H9 (cell line): ENCODE measurements around the gene TUBA4A. TPM values are rescaled to one million over a fixed set of nuclear protein-coding genes. Genes with fewer than 3 reads are reported as not detected.
A peak's percentile ranks its signal among the peaks of the same experiment; 100 is the strongest.

ENCODE experiments used
- DNase-seq: peaks from one replicate; pipeline ENCODE4 v3.0.0-alpha.2; 2017
- H2AFZ ChIP-seq: one replicate; pipeline ENCODE4 v1.6.1; 2013; ENCODE audit warnings: mild to moderate bottlenecking, low read length, control low read depth, moderate library complexity
- H2AK5ac ChIP-seq: 2 replicates; pipeline ENCODE4 v1.6.1; 2013; ENCODE audit warnings: low read length, control low read depth, mixed read lengths; ENCODE audit not compliant: insufficient read length
- H2BK120ac ChIP-seq: one replicate; pipeline ENCODE4 v1.6.1; 2013; ENCODE audit warnings: low read depth, mild to moderate bottlenecking, low read length, control low read depth, inconsistent platforms; ENCODE audit not compliant: poor library complexity, severe bottlenecking
- H2BK12ac ChIP-seq: 2 replicates; pipeline ENCODE4 v1.6.1; 2013; ENCODE audit warnings: low read length, control low read depth, mixed read lengths, low read depth; ENCODE audit not compliant: insufficient read length
- H2BK15ac ChIP-seq: 2 replicates; pipeline ENCODE4 v1.6.1; 2013; ENCODE audit warnings: low read depth, low read length, control low read depth
- H2BK20ac ChIP-seq: one replicate; pipeline ENCODE4 v1.6.1; 2013; ENCODE audit warnings: low read depth, mild to moderate bottlenecking, low read length, control low read depth, inconsistent platforms; ENCODE audit not compliant: poor library complexity, severe bottlenecking
- H2BK5ac ChIP-seq: 2 replicates; pipeline ENCODE4 v1.6.1; 2013; ENCODE audit warnings: low read length, control low read depth, mixed read lengths; ENCODE audit not compliant: insufficient read length
- H3K14ac ChIP-seq: 2 replicates; pipeline ENCODE4 v1.6.1; 2013; ENCODE audit warnings: low read length, control low read depth; ENCODE audit not compliant: insufficient read depth
- H3K18ac ChIP-seq: 2 replicates; pipeline ENCODE4 v1.6.1; 2013; ENCODE audit warnings: low read depth, mild to moderate bottlenecking, mixed read lengths, low read length, control low read depth; ENCODE audit not compliant: insufficient read length
- H3K23ac ChIP-seq: 2 replicates; pipeline ENCODE4 v1.6.1; 2013; ENCODE audit warnings: low read length, control low read depth, mixed read lengths, low read depth; ENCODE audit not compliant: insufficient read length
- H3K23me2 ChIP-seq: 2 replicates; pipeline ENCODE4 v1.6.1; 2013; ENCODE audit warnings: low read depth, mild to moderate bottlenecking, mixed read lengths, low read length, control low read depth; ENCODE audit not compliant: insufficient read length, poor library complexity, severe bottlenecking
- H3K27ac ChIP-seq: 2 replicates; pipeline ENCODE4 v1.5.1; 2013; ENCODE audit warnings: low read length, control low read depth, mixed read lengths, low read depth; ENCODE audit not compliant: insufficient read length
- H3K27me3 ChIP-seq: 2 replicates; pipeline ENCODE4 v1.6.1; 2013; ENCODE audit warnings: low read length, control low read depth, inconsistent platforms; ENCODE audit not compliant: insufficient read depth
- H3K4ac ChIP-seq: 2 replicates; pipeline ENCODE4 v1.6.1; 2013; ENCODE audit warnings: low read depth, mild to moderate bottlenecking, control low read depth, inconsistent platforms, low read length, moderate library complexity
- H3K4me1 ChIP-seq: 2 replicates; pipeline ENCODE4 v1.6.1; 2013; ENCODE audit warnings: low read length, control low read depth, inconsistent platforms; ENCODE audit not compliant: insufficient read depth
- H3K4me2 ChIP-seq: 2 replicates; pipeline ENCODE4 v1.6.1; 2013; ENCODE audit warnings: low read length, control low read depth, mixed read lengths; ENCODE audit not compliant: insufficient read length, insufficient read depth
- H3K56ac ChIP-seq: 2 replicates; pipeline ENCODE4 v1.6.1; 2013; ENCODE audit warnings: low read depth, mild to moderate bottlenecking, mixed read lengths, low read length, control low read depth; ENCODE audit not compliant: insufficient read length
- H3K79me1 ChIP-seq: 2 replicates; pipeline ENCODE4 v1.6.1; 2013; ENCODE audit warnings: low read depth, mild to moderate bottlenecking, moderate library complexity, low read length, control low read depth, inconsistent platforms; ENCODE audit not compliant: insufficient read depth, poor library complexity, severe bottlenecking
- H3K79me2 ChIP-seq: 2 replicates; pipeline ENCODE4 v1.6.1; 2013; ENCODE audit warnings: low read length, control low read depth, inconsistent platforms; ENCODE audit not compliant: insufficient read depth
- H3K9ac ChIP-seq: 2 replicates; pipeline ENCODE4 v1.6.1; 2013; ENCODE audit warnings: low read length, control low read depth, mixed read lengths; ENCODE audit not compliant: insufficient read length; ENCODE audit errors: extremely low read depth
- H3K9me3 ChIP-seq: one replicate; pipeline ENCODE4 v1.6.1; 2013; ENCODE audit warnings: low read depth, low read length, inconsistent platforms; ENCODE audit not compliant: control insufficient read depth
- H3T11ph ChIP-seq: one replicate; pipeline ENCODE4 v1.6.1; 2013; ENCODE audit warnings: mild to moderate bottlenecking, low read length, control low read depth, inconsistent platforms
- H4K20me1 ChIP-seq: one replicate; pipeline ENCODE4 v1.6.1; 2013; ENCODE audit not compliant: control insufficient read depth, insufficient read length, insufficient read depth
- H4K5ac ChIP-seq: 2 replicates; pipeline ENCODE4 v1.6.1; 2013; ENCODE audit warnings: low read depth, mild to moderate bottlenecking, mixed read lengths, low read length, control low read depth; ENCODE audit not compliant: insufficient read length
- H4K8ac ChIP-seq: replicated peaks from 2 replicates; pipeline ENCODE4 v1.6.1; 2013; ENCODE audit warnings: low read length, control low read depth, mixed read lengths, low read depth; ENCODE audit not compliant: insufficient read length
- H4K91ac ChIP-seq: 2 replicates; pipeline ENCODE4 v1.6.1; 2013; ENCODE audit warnings: low read depth, mild to moderate bottlenecking, moderate library complexity, mixed read lengths, low read length, control low read depth; ENCODE audit not compliant: insufficient read length
- H3K27ac Mint-ChIP-seq, 3 experiments: 2 replicates in 2 of 3; 3 replicates in 1 of 3; pipeline ENCODE4 v1.8.0; 2020 to 2021; ENCODE audit warnings: mixed read lengths in 3 of 3, mild to moderate bottlenecking in 1 of 3, moderate library complexity in 1 of 3
- H3K27me3 Mint-ChIP-seq: 2 replicates; pipeline ENCODE4 v1.8.0; 2021; ENCODE audit warnings: low read depth, mild to moderate bottlenecking, moderate library complexity, mixed read lengths
- H3K36me3 Mint-ChIP-seq, 3 experiments: 2 replicates in 2 of 3; 3 replicates in 1 of 3; pipeline ENCODE4 v1.8.0; 2020 to 2021; ENCODE audit warnings: low read depth in 3 of 3, mixed read lengths in 3 of 3; ENCODE audit not compliant: insufficient read depth in 1 of 3
- H3K4me1 Mint-ChIP-seq, 2 experiments: 2 replicates each; pipeline ENCODE4 v1.8.0; 2020; ENCODE audit warnings: mixed read lengths in 2 of 2
- H3K4me3 Mint-ChIP-seq, 2 experiments: 2 replicates in 1 of 2; 3 replicates in 1 of 2; pipeline ENCODE4 v1.8.0; 2020 to 2021; ENCODE audit warnings: mild to moderate bottlenecking in 2 of 2, mixed read lengths in 2 of 2, moderate library complexity in 1 of 2
- H3K9me3 Mint-ChIP-seq, 2 experiments: 2 replicates in 1 of 2; 3 replicates in 1 of 2; pipeline ENCODE4 v1.8.0; 2020; ENCODE audit warnings: mild to moderate bottlenecking in 2 of 2, mixed read lengths in 2 of 2, moderate library complexity in 1 of 2
- CTCF ChIP-seq: fragments of 200-600 bp; sonication (generic); conservative IDR thresholded peaks from 3 replicates; pipeline ENCODE4 v1.8.0; 2021; ENCODE audit warnings: antibody characterized with exemption, mild to moderate bottlenecking
- WGBS: extraction: QIAGEN DNeasy Blood & Tissue Kit; methylation state at CpG from one replicate; pipeline ENCODE4 v1.1.7; 2013; ENCODE audit warnings: missing lambda C conversion rate, low lambda C conversion rate, mixed read lengths; ENCODE audit not compliant: insufficient read length; ENCODE audit errors: extremely low coverage; 5-methylcytosine and 5-hydroxymethylcytosine counted together
- total RNA-seq: library from RNA; stranded (reverse); gene quantifications from 2 replicates; pipeline ENCODE4 v1.2.1, GENCODE V29; 2021

Gene TUBA4A
- total RNA-seq, 1 experiment from 2014 or later = 25.5 TPM

GRCh38 chr2:219245148-219245898 lies 8.4 kb downstream of the TUBA4A start, which contains the start of the genes GLB1L and STK16:
TSS of gene GLB1L (minus strand) at chr2:219245444. CDS start at chr2:219243573, 1,871 bp downstream.
TSS of gene STK16 (plus strand) at chr2:219245479. CDS start at chr2:219246000, 521 bp downstream.
- Histone ChIP-seq H3K27me3 (no peaks in the 10 kb centered on the region), H3T11ph (no peak within 1 kb of the TSS), H3K56ac (no peak within 1 kb of the TSS), H3K4me2 (peak within 1 kb of the TSS; percentile 77), H4K20me1 (no peaks in the 10 kb centered on the region), H2BK15ac (no peak within 1 kb of the TSS), H3K9ac (peak within 1 kb of the TSS; percentile 90), H3K79me1 (no peaks in the 10 kb centered on the region), H3K23me2 (no peaks in the 10 kb centered on the region), H3K4ac (no peak within 1 kb of the TSS), H3K27ac (no peak within 1 kb of the TSS), H3K23ac (no peak within 1 kb of the TSS), H4K5ac (peak within 1 kb of the TSS; percentile 5), H2BK20ac (no peak within 1 kb of the TSS), H3K79me2 (no peaks in the 10 kb centered on the region), H4K8ac (no peak within 1 kb of the TSS), H2AK5ac (no peak within 1 kb of the TSS), H3K4me1 (peaks cover 2% of the 10 kb centered on the region; the same call in 1 of the 2 replicates), H2BK120ac (no peak within 1 kb of the TSS), H4K91ac (no peak within 1 kb of the TSS), H2BK12ac (no peak within 1 kb of the TSS), H3K18ac (peak within 1 kb of the TSS; percentile 89), H3K14ac (peak within 1 kb of the TSS; percentile 89), H2BK5ac (peak within 1 kb of the TSS; percentile 11), H2AFZ (no peak within 1 kb of the TSS), H3K9me3 (no peaks in the 10 kb centered on the region)
- TF ChIP-seq CTCF = no peak
- Mint-ChIP-seq H3K4me3 (peak within 1 kb of the TSS; percentile 92 to 96), H3K27me3 (no peaks in the 10 kb centered on the region), H3K36me3 (peaks cover 2 to 17% (median 16%) of the 10 kb centered on the region in 3 experiments; a peak in 6 of 7 replicates), H3K9me3 (no peaks in the 10 kb centered on the region), H3K27ac (peak within 1 kb of the TSS; percentile 95 to 98 (median 97)), H3K4me1 (peaks cover 19 to 27% of the 10 kb centered on the region in 2 experiments)
- peak; percentile 96 for DNase-seq
- no CpG with 5 or more reads among the region's 46 CpGs for WGBS
